ENCODE measurements around the gene ALK.

ALK gene

GRCh38 chr2:29191817-29192216 lies 729.6 kb downstream of the ALK start:
- no peak for TF ChIP-seq CTCF (conservative IDR thresholded peaks at IDR 0.05)
- TF ChIP-seq ZFX (IDR thresholded peaks at IDR 0.05) = no peak

GRCh38 chr2:29189052-29189451 lies 732.3 kb downstream of the ALK start:
- no peak overlapping the region for H3K27ac ChIP-seq
- TF ChIP-seq ZFX (IDR thresholded peaks at IDR 0.05) (no peak), CTCF (conservative IDR thresholded peaks at IDR 0.05) (no peak)

More at GRCh38 chr2:29191817-29192216, 729.6 kb downstream of the ALK start:
- no peak overlapping the region for H3K27ac ChIP-seq

GRCh38 chr2:29187926-29188325 lies 733.5 kb downstream of the ALK start:
- no peak for TF ChIP-seq CTCF (conservative IDR thresholded peaks at IDR 0.05)
- TF ChIP-seq ZFX (IDR thresholded peaks at IDR 0.05) = no peak
- no peak overlapping the region for H3K27ac ChIP-seq

DNA sequence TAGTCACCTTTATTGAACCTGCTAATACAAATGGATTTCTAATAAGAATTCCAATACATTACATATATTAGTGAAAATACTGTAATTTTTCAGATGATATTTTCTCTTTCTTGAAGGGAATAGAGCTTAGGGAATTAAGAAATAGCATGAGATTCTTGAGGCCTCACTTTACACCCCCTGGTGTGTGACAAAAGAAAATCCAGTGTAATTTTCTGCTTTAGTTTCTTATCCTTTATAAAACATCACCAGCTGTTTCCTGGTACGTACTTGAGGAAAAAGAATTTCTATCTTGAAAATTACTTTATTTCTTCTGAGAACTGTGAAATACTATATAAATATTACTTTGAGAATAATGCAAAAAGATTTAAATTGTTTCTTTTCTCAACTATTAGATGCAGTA lies 734.6 kb downstream of the ALK start:
- TF ChIP-seq CTCF (conservative IDR thresholded peaks at IDR 0.05) (no peak), ZFX (IDR thresholded peaks at IDR 0.05) (no peak)
- no peak overlapping the region for H3K27ac ChIP-seq

DNA sequence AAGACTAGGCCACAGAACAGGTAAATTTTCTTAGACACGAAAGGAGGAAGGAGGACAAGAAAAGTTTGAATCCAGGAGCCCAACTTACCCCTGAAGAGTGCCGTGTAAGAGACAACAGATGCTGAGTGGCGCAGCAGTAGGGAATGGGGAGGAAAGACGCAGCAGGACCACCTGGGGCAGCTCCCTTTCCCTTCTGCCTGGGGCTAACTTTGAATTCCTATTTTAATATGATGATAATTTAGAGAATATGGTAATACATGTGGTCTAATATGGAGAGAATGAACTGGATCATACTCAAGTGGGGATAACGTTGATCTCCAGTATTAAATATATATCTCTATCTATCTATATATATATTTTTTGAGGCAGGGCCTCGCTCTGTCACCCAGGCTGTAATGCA lies 736.9 kb downstream of the ALK start:
- H3K27ac ChIP-seq = no peak overlapping the region
- TF ChIP-seq ZFX (IDR thresholded peaks at IDR 0.05) (no peak), CTCF (conservative IDR thresholded peaks at IDR 0.05) (no peak)

- TF ChIP-seq ZFX (IDR thresholded peaks at IDR 0.05) (no peak), CTCF (conservative IDR thresholded peaks at IDR 0.05) (no peak)
- H3K27ac ChIP-seq = no peak overlapping the region
Measured at GRCh38 chr2:29182920-29183319, 738.5 kb downstream of the ALK start.

- TF ChIP-seq ZFX (IDR thresholded peaks at IDR 0.05) (no peak), CTCF (conservative IDR thresholded peaks at IDR 0.05) (no peak)
- no peak overlapping the region for H3K27ac ChIP-seq
Measured at GRCh38 chr2:29182334-29182733, 739.1 kb downstream of the ALK start.
